HepG2 (cell line): ENCODE data around the gene KRTAP5-6. TPM values are rescaled to one million over a fixed set of nuclear protein-coding genes. Genes with fewer than 3 reads are reported as not detected.

Experiments
- FOXO1 ChIP-seq: sonication (generic); formaldehyde crosslinking; IDR thresholded peaks from 2 replicates; pipeline ENCODE4 v1.4.0; 2020; ENCODE audit warnings: missing genetic modification reagents
- KAT2B ChIP-seq: fragments of 150-350 bp; IDR thresholded peaks from 2 replicates; pipeline ENCODE4 v1.6.1; 2014; ENCODE audit warnings: low read depth, low read length, borderline replicate concordance
- MBNL3 ChIP-seq: fragments of 250-450 bp; sonication (Bioruptor Pico); conservative IDR thresholded peaks from 2 replicates; pipeline ENCODE4 v1.8.0; 2022; ENCODE audit warnings: mild to moderate bottlenecking, inconsistent platforms
- MED8 ChIP-seq: sonication (generic); formaldehyde crosslinking; IDR thresholded peaks from 2 replicates; pipeline ENCODE4 v1.8.1; 2023; ENCODE audit warnings: mild to moderate bottlenecking, missing genetic modification reagents; ENCODE audit not compliant: insufficient replicate concordance
- SRF ChIP-seq: IDR thresholded peaks from 2 replicates; pipeline ENCODE4 v1.6.1; 2011; ENCODE audit warnings: mild to moderate bottlenecking, low read depth, low read length, moderate library complexity
- ZBTB40 ChIP-seq, 2 experiments: fragments of 450-650 bp in 1 of 2; sonication (generic) in 1 of 2; formaldehyde crosslinking in 1 of 2; IDR thresholded peaks; 2 replicates each; pipeline versions ENCODE4 v1.6.1 to v1.8.0; 2016 to 2022; ENCODE audit warnings: antibody characterized with exemption in 1 of 2, mild to moderate bottlenecking in 1 of 2, missing genetic modification reagents in 1 of 2
- ZFP62 ChIP-seq: sonication (generic); formaldehyde crosslinking; IDR thresholded peaks from 2 replicates; pipeline ENCODE4 v1.4.0; 2020; ENCODE audit warnings: missing genetic modification reagents
- ZNF646 ChIP-seq: sonication (generic); formaldehyde crosslinking; IDR thresholded peaks from 2 replicates; pipeline ENCODE4 v1.9.0; 2021; ENCODE audit warnings: mild to moderate bottlenecking, missing genetic modification reagents
- ZNF782 ChIP-seq: sonication (generic); formaldehyde crosslinking; IDR thresholded peaks from 2 replicates; pipeline ENCODE4 v1.4.0; 2020; ENCODE audit warnings: missing genetic modification reagents, mild to moderate bottlenecking, borderline replicate concordance
- ZNF784 ChIP-seq: sonication (generic); formaldehyde crosslinking; IDR thresholded peaks from 2 replicates; pipeline ENCODE4 v1.5.1; 2020; ENCODE audit warnings: missing genetic modification reagents, mild to moderate bottlenecking, borderline replicate concordance
- polyA plus RNA-seq, 8 experiments: library from polyadenylated mRNA; depleted of rRNA in 3 of 8; stranded (reverse) in 7 of 8; unstranded in 1 of 8; fragments of >200 nt; fragmentation: Illumina TruSeq in 4 of 8; extraction: Trizol in 4 of 8; gene quantifications; 2 replicates each; pipeline versions ENCODE4 v1.2.1 to v1.2.3, GENCODE V29; 2011 to 2016; ENCODE audit warnings: low read depth in 4 of 8, missing spikeins in 1 of 8, mixed read lengths in 1 of 8; ENCODE audit not compliant: insufficient read depth in 1 of 8
- total RNA-seq, 5 experiments: library from RNA; depleted of rRNA; stranded (reverse); fragments of >200 nt; fragmentation: Illumina TruSeq; extraction: Trizol; gene quantifications; 2 replicates each; pipeline ENCODE4 v1.2.3, GENCODE V29; 2016; ENCODE audit warnings: low read depth in 1 of 5

Gene KRTAP5-6
- total and polyA plus RNA-seq, 2 of the 13 experiments (the other 11 are each of a cell fraction or from before 2014, with no cell fraction given), result not detected

GRCh38 chr11:1654388-1655167, 42.4 kb upstream of the KRTAP5-6 start (continued):
- TF ChIP-seq ZNF646 (no peak), MBNL3 (CRISPR knock-in tag) (no peak), KAT2B (no peak), ZNF784 (CRISPR knock-in tag) (no peak), SRF (no peak), ZNF782 (CRISPR knock-in tag) (no peak), FOXO1 (peak; percentile 89; the same call in 1 of the 2 replicates), ZFP62 (CRISPR knock-in tag) (no peak), ZBTB40 (IDR thresholded peaks at IDR 0.05) (no peak), ZBTB40 (CRISPR knock-in tag; IDR thresholded peaks at IDR 0.05) (no peak; the same call in 1 of the 2 replicates), MED8 (CRISPR knock-in tag) (peak; percentile 97)
